ENCODE measurements around the gene DAPK2. TPM values are rescaled to one million over a fixed set of nuclear protein-coding genes. Genes with fewer than 3 reads are reported as not detected.
"Not testable (repeated sequence)": the region's sequence is repeated elsewhere in the genome, so short reads cannot be mapped to it uniquely, and the experiment has no call there.

Gene DAPK2
- polyA plus RNA-seq, 1 donor = 8.1 TPM

GRCh38 chr15:64058279-64058678 is 12.0 kb upstream of the DAPK2 start:
- DNase-seq = no peak

DNA sequence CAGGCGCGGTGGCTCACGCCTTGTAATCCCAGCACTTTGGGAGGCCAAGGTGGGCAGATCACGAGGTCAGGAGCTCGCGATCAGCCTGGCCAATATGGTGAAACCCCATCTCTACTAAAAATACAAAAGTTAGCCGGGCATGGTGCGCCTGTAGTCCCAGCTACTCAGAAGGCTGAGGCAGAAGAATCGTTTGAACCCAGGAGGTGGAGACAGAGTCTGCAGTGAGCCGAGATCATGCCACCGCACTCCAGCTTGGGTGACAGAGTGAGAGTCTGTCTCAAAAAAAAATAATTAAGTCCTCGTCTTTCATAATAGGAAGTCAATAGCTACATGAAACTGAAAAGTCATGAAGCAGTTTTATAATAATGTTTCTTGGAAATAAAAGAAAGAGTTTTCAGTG is 7.4 kb upstream of the DAPK2 start:
- not testable (repeated sequence) for DNase-seq

GRCh38 chr15:64052925-64053491 is 6.7 kb upstream of the DAPK2 start:
- no peak for DNase-seq

- DNase-seq = no peak
These were observed 5.3 kb upstream of the DAPK2 start for GRCh38 chr15:64051407-64052259.

DNA sequence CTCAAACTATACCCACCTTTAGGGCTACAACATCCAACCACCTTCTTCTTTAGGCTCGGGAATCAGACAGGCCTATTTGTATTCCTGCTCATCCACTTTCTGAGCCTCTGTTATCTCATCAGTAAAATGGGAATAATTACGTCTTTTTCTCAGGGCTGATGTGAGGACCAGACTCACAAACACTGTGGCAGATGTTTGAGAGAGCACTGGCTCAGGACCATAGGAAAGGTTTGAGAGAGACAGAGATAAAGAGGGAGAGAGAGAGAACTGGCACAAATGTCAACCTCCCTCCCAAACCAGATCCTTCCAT is 4.8 kb upstream of the DAPK2 start:
- DNase-seq = no peak

DNA sequence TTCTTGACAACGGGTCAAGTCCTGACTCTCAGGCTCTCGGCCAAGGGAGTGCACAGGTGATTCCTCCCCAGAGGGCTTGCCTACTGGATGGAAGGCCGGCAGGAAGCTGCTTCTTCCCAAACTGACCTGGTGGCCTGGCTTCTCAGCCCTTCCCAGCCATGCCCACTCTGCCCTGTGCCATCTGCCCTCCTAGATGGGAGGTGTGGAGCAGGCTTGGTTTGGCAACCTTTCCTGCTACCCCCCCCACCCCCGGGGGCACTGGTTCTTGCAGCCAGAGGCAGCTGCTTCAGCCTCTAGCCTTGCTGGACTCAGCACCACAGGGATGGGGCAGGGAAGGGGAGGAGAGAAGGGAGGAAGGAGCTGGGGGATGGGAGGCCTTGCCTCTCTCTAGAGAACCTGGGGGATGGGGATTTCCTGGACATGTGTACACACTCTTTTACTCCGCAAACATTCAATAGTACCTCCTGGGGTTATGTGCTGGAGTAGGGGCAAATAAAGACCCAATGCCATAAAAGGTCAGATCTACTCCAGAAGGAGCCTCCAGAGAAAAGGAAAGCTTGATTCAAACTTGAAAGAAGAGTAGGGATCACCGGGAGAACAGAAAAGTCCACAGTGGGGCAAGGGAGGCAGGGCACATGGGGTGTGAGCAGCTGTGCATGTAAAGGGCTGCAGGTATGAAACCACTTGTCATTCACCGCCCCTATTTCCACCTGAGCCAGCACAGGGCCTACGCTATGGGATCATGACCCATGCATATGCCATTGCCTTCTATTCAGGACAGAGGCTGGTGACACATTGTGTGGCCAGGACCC is 4.2 kb upstream of the DAPK2 start:
- DNase-seq = no peak

- no peak for DNase-seq
These were observed 2.6 kb upstream of the DAPK2 start for GRCh38 chr15:64048781-64049460.

DNA sequence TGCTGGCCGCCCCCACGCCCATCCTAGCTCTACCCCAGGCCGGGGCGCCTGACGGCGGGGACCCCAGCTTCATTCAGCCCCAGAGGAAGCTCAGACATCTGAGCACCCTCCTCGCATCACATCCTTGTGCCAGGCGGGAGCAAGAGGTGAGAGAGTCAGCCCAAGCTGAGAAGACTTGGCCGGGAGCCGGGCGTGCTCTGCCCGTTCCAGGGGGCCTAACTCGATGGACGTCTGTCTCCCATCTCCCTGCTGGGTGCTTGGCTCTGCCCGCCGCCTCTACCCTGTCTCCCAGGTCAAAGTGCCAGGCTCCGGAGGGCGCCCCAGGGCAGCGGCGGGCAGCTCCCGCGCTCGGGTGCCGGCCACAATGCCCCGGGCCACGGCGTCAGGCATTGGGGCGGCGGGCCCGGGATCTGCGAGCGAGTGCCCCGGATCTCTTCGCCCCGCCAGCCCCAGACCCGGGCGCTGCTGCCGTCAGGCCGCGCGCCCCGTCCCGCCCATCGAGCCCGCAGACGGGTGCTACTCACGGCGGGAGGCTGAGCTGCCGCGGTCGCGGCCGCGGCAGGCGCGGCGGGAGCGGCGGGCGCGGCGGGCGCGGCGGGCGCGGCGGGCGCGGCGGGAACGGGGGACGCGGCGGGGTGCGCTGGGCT is 388 bp downstream of the DAPK2 start:
- no peak for DNase-seq

GRCh38 chr15:64045101-64045435 is 1.2 kb downstream of the DAPK2 start:
- no peak for DNase-seq

DNA sequence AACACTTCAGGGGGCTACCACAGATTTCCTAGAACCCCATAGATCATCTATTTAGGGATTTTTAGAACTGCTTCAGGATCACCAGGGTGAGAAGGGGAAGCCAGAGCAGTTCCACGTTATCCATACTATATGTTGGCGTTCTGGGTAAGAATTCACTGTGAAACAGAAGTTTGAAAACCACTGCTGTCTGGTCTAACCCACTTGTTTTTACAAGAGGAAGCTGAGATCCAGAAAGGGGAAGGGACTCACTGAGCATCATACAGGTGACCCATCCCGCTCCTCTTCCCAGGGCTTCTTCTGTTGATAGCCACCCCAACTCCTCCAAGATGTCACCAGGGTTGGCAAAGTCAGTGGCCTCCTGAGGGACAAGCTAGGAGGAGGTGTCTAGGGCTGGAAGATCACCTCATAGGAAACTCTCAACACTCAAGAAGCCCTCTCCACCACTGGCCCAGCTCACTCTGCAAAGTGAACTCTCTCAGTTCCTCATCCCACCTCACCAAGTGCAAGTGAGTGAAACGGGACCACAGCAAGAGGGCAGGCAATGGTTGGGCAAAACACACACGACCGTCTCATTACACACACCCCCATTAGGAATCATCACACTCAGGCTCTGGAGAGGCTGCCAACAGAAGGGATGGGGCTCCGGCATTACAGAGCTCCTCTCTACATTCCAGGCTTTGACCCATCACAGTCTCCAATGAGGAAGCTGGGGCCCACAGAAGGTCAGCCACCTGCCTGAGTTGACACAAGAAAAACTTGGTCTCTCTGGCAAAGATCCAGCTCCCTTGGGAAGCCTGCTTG is 1.8 kb downstream of the DAPK2 start:
- DNase-seq = no peak

DNA sequence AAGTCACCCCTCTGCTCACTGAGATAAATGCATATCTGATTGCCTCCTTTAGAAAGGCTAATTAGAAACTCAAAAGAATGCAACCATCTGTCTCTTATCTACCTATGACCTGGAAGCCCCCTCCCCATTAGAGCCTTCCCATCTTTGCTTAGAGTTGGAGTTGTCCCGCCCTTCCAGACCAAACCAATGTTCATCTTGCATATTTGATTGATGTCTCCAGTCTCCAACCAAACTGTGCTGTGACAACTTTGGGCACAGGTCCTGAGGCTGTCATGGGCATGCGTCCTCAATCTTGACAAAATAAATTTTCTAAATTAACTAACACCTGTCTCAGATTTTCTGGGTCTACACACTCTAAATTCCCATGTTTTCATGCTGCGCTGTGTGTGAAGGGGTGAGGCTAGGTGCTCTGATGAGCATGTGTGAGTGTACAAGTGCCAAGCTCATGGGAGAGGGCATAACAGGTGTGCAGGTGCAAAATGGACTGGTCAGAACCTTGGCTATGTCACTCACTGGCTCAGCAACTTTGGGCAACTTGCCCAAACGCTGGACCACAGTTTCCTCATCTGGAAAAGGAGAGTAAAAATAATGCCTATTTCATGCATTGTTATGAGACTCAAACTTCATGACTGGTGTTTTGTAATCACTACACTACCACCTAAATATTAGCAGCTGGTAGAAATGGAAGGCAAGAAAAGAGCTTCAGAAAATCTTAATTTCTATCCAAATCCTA is 7.2 kb downstream of the DAPK2 start:
- no peak for DNase-seq

DNA sequence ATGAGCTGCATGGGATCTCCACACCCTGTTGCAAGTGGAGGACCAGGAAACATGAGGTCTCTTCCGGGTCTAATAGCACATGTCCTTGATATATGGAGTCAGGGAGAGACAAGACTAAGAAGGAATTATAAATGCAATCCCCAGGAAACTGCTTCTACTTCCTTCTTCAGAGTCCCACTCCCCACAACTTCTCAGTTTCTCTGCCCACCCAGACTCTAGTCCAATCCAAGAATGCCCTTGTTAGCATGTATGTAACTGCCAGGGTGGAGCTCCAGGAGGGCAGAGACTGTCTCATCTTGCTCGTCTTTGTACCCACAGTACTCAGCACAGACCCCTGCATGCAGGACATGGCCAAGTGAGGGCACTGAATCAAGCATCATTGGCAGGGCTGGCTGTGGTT is 8.3 kb downstream of the DAPK2 start:
- DNase-seq = no peak

DNA sequence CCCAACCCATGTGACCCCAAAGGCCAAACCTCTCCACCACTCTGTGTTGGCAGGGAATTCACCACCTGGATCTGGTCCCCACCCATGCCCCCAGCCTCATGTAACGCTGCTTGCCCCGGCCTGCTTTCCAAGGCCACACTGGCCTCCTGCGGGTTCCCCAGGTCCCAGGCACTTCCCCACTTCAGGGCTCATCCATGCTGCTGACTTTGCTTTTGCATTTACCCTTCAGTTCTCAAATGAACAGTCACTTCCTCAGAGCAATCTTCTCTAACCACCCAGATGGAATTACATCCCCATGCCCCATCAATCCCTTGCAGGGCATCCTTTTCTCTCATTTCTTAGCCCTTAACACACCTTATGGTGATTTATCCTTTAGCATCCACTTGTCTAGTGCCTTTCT is 9.2 kb downstream of the DAPK2 start:
- no peak for DNase-seq

DNA sequence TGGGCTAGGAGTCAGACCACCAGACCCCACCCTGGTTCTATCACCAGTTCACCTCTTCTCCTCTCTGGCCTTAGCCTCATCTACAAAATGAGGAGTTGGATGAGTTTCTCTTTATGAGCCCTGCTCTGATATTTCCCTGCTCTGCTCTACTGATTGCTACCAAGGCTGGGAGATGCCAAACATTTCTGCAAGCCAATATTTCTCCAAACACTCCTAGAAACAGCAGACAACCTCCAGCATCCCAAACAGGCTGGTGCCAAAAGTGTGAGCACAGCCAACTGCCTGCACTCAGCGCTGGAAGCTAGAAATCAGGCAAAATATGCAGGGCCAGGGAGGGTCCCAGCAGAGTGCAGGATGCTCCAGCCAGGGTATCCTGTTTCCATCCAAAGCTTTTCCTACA is 10.8 kb downstream of the DAPK2 start:
- no peak for DNase-seq

DNA sequence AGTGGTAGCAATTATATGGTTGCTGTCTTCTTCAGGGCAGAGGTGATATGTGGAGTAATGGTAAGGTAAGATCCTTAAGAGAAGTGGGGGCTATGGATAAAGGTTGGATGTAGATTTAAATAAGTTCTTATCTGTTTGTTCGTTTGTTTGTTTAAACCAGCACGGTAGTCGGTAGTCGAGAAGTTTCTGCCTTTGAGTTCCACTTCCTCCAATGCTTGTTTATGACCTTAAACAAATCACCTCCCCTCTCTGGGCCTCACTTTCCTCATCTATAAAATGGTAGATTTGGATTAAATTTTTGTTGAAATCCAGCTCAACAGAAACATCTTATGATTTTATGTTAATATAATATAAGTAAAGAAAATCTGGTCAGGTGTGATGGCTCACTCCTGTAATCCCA is 11.8 kb downstream of the DAPK2 start:
- no peak for DNase-seq

DNA sequence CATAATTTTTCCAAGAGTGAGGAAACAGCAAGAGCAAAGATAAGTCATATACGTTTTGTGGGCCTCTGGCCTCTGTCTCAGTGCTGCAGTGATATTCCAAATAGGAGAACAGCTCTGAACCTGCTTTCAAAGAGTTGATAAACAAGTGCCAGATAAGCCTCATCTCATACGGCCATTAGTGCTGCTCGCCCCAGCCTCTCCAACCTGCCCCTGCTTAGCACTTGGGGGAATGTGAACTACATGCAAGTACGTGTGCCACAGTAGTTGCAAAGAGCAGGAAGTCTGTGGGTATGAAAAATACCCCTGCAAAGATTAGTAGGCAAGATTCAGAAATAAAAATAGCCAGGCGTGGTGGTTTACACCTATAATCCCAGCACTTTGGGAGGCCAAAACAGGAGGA is 14.0 kb downstream of the DAPK2 start:
- no peak for DNase-seq

GRCh38 chr15:64030123-64030522 is 16.2 kb downstream of the DAPK2 start:
- no peak for DNase-seq

GRCh38 chr15:64029633-64030032 is 16.7 kb downstream of the DAPK2 start:
- no peak for DNase-seq

- no peak for DNase-seq
These were observed 17.2 kb downstream of the DAPK2 start for GRCh38 chr15:64029110-64029509.

DNA sequence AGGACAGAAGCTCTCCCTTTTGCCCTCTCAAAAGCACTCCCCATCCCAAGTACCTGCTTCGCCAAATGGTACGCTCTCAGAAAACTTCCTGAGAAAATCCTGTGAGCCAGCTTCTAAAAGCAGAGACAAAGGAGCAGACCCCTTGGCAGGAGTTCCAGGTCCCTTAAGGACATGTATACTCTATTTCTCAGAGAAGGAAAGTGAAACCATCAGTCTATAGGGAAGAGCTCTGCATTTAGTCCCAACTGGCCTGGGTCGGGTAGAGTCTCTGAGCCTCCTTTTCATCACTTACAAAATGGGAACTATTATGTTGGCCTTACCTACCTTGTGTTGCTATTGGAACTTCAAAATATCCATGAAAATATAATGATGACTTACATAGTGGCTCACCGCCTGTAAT is 19.7 kb downstream of the DAPK2 start:
- no peak for DNase-seq

Data from left kidney (tissue), 2 donors.